ENCODE measurements around the gene CLCF1. TPM values are rescaled to one million over a fixed set of nuclear protein-coding genes. Genes with fewer than 3 reads are reported as not detected.

CLCF1 gene
- total and polyA plus RNA-seq, 10 of the 15 experiments (the other 5 are each of a cell fraction or from before 2014, with no cell fraction given): 0.16 to 2.1 (median 0.63) TPM; not detected in 1

DNA sequence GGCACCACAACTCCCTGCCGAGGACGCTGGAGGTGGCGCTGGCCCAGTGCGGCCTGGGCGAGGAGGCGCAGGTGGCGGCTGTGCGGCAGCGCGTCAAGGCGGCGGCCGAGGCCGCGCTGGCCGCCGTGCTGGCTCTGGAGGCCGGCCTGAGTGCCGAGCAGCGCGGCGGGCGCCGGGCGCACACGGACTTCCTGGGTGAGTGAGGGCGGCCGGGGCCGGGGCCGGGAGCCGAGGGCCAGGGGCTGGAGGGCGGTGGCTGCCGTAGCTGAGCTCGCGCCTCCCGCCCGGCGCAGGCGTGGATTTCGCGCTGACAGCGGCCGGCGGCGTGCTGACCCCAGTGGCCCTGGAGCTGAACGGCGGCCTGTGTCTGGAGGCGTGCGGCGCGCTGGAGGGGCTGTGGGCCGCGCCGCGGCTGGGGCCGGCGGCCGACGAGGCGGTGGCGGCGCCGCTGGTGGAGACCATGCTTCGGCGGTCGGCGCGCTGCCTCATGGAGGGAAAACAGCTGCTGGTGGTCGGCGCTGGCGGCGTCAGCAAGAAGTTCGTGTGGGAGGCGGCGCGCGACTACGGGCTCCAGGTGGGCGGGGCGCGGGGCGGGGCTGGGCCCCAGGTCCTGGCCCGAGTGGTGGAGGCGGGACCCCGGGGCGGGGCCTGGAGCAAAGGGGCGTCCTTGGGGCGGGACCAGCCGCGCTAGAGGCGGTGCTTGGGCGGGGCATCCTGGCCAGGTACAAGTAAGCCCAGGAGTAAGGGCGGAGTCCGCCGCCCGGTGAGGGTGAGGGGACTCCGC is 47.4 kb upstream of the CLCF1 start (continued):
- TF ChIP-seq CBFB (IDR thresholded peaks at IDR 0.05; ENCODE audit: low read depth) (no peak), ZNF217 (IDR thresholded peaks at IDR 0.05) (peak; percentile 45; the same call in 1 of the 2 replicates), RAD51 (IDR thresholded peaks at IDR 0.05) (no peak), CREB1 (IDR thresholded peaks at IDR 0.05; ENCODE audit: low read depth) (0 out of 2 replicates have a peak, but pooled peaks have one; percentile 36), PAX5 (IDR thresholded peaks at IDR 0.05; ENCODE audit: borderline replicate concordance, low read depth, low read length) (no peak), HCFC1 (IDR thresholded peaks at IDR 0.05; ENCODE audit: low read length) (no peak), HDGF (IDR thresholded peaks at IDR 0.05) (no peak), TCF7 (IDR thresholded peaks at IDR 0.05; ENCODE audit: borderline replicate concordance) (no peak), BHLHE40 (IDR thresholded peaks at IDR 0.05; ENCODE audit: borderline replicate concordance in 1 of 2, low read depth in 2 of 2, low read length in 1 of 2) (peak in 1 of 2 experiments; percentile 64; a peak in 2 of 4 replicates), RAD21 (IDR thresholded peaks at IDR 0.05; ENCODE audit: insufficient read depth, low read depth, low read length) (no peak), ZNF384 (IDR thresholded peaks at IDR 0.05; ENCODE audit: borderline replicate concordance, low read depth, low read length) (no peak), EP300 (IDR thresholded peaks at IDR 0.05; ENCODE audit: borderline replicate concordance in 1 of 2, control insufficient read depth in 1 of 2, low read depth in 2 of 2, low read length in 2 of 2) (no peak), KAT2A (conservative IDR thresholded peaks at IDR 0.05; ENCODE audit: control insufficient read depth, low read depth, low read length) (no peak), RB1 (IDR thresholded peaks at IDR 0.05; ENCODE audit: borderline replicate concordance) (peak; percentile 80; the same call in 1 of the 2 replicates), FOXK2 (IDR thresholded peaks at IDR 0.05) (no peak), RELA (IDR thresholded peaks at IDR 0.05; ENCODE audit: borderline replicate concordance, partially characterized antibody) (no peak), SMC3 (IDR thresholded peaks at IDR 0.05; ENCODE audit: borderline replicate concordance, low read length) (no peak)
- TF ChIP-seq, protein P1, sequence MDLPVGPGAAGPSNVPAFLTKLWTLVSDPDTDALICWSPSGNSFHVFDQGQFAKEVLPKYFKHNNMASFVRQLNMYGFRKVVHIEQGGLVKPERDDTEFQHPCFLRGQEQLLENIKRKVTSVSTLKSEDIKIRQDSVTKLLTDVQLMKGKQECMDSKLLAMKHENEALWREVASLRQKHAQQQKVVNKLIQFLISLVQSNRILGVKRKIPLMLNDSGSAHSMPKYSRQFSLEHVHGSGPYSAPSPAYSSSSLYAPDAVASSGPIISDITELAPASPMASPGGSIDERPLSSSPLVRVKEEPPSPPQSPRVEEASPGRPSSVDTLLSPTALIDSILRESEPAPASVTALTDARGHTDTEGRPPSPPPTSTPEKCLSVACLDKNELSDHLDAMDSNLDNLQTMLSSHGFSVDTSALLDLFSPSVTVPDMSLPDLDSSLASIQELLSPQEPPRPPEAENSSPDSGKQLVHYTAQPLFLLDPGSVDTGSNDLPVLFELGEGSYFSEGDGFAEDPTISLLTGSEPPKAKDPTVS (IDR thresholded peaks at IDR 0.05; ENCODE audit: low read depth, low read length): no peak
- TF ChIP-seq, protein P2, sequence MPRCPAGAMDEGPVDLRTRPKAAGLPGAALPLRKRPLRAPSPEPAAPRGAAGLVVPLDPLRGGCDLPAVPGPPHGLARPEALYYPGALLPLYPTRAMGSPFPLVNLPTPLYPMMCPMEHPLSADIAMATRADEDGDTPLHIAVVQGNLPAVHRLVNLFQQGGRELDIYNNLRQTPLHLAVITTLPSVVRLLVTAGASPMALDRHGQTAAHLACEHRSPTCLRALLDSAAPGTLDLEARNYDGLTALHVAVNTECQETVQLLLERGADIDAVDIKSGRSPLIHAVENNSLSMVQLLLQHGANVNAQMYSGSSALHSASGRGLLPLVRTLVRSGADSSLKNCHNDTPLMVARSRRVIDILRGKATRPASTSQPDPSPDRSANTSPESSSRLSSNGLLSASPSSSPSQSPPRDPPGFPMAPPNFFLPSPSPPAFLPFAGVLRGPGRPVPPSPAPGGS (IDR thresholded peaks at IDR 0.05; ENCODE audit: borderline replicate concordance, insufficient read depth, low read depth, low read length, poor library complexity, severe bottlenecking): no peak
- TF ChIP-seq, protein P3, sequence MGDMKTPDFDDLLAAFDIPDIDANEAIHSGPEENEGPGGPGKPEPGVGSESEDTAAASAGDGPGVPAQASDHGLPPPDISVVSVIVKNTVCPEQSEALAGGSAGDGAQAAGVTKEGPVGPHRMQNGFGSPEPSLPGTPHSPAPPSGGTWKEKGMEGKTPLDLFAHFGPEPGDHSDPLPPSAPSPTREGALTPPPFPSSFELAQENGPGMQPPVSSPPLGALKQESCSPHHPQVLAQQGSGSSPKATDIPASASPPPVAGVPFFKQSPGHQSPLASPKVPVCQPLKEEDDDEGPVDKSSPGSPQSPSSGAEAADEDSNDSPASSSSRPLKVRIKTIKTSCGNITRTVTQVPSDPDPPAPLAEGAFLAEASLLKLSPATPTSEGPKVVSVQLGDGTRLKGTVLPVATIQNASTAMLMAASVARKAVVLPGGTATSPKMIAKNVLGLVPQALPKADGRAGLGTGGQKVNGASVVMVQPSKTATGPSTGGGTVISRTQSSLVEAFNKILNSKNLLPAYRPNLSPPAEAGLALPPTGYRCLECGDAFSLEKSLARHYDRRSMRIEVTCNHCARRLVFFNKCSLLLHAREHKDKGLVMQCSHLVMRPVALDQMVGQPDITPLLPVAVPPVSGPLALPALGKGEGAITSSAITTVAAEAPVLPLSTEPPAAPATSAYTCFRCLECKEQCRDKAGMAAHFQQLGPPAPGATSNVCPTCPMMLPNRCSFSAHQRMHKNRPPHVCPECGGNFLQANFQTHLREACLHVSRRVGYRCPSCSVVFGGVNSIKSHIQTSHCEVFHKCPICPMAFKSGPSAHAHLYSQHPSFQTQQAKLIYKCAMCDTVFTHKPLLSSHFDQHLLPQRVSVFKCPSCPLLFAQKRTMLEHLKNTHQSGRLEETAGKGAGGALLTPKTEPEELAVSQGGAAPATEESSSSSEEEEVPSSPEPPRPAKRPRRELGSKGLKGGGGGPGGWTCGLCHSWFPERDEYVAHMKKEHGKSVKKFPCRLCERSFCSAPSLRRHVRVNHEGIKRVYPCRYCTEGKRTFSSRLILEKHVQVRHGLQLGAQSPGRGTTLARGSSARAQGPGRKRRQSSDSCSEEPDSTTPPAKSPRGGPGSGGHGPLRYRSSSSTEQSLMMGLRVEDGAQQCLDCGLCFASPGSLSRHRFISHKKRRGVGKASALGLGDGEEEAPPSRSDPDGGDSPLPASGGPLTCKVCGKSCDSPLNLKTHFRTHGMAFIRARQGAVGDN (IDR thresholded peaks at IDR 0.05): peak; percentile 90
- TF ChIP-seq, protein P4, sequence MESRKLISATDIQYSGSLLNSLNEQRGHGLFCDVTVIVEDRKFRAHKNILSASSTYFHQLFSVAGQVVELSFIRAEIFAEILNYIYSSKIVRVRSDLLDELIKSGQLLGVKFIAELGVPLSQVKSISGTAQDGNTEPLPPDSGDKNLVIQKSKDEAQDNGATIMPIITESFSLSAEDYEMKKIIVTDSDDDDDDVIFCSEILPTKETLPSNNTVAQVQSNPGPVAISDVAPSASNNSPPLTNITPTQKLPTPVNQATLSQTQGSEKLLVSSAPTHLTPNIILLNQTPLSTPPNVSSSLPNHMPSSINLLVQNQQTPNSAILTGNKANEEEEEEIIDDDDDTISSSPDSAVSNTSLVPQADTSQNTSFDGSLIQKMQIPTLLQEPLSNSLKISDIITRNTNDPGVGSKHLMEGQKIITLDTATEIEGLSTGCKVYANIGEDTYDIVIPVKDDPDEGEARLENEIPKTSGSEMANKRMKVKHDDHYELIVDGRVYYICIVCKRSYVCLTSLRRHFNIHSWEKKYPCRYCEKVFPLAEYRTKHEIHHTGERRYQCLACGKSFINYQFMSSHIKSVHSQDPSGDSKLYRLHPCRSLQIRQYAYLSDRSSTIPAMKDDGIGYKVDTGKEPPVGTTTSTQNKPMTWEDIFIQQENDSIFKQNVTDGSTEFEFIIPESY (IDR thresholded peaks at IDR 0.05): no peak
